ENCODE data around the gene POMT1. TPM values are rescaled to one million over a fixed set of nuclear protein-coding genes. Genes with fewer than 3 reads are reported as not detected.
"Not testable (repeated sequence)": the region's sequence is repeated elsewhere in the genome, so short reads cannot be mapped to it uniquely, and the experiment has no call there.

Gene POMT1
- total RNA-seq, 2 donors from 2014 or later, result 18.2 to 22.8 TPM

GRCh38 chr9:131487621-131488031, 15.1 kb upstream of the POMT1 start:
- intact Hi-C loops (cut with DNase I), result no loop called here
- DNase-seq (ENCODE audit: low spot score), result no peak

GRCh38 chr9:131490514-131490913, 12.2 kb upstream of the POMT1 start:
- intact Hi-C loops (cut with DNase I), result no loop called here
- DNase-seq (ENCODE audit: low spot score), result no peak

GRCh38 chr9:131491001-131491710, 11.6 kb upstream of the POMT1 start:
- DNase-seq (ENCODE audit: low spot score), result no peak
- intact Hi-C loops (cut with DNase I), result no loop called here

GRCh38 chr9:131492070-131492469, 10.6 kb upstream of the POMT1 start:
- no peak for DNase-seq (ENCODE audit: low spot score)
- intact Hi-C loops (cut with DNase I), result no loop called here

GRCh38 chr9:131494296-131494870, 8.3 kb upstream of the POMT1 start:
- DNase-seq (ENCODE audit: low spot score), result no peak
- intact Hi-C loops (cut with DNase I), result no loop called here

- no peak for DNase-seq (ENCODE audit: low spot score)
- intact Hi-C loops (cut with DNase I), result no loop called here
These were observed 6.9 kb upstream of the POMT1 start for GRCh38 chr9:131495785-131496184.

GRCh38 chr9:131496844-131497405, 5.8 kb upstream of the POMT1 start:
- DNase-seq (ENCODE audit: low spot score), result no peak
- intact Hi-C loops (cut with DNase I), result no loop called here

GRCh38 chr9:131499254-131499767, 3.4 kb upstream of the POMT1 start:
- no peak for DNase-seq (ENCODE audit: low spot score)
- intact Hi-C loops (cut with DNase I), result no loop called here

GRCh38 chr9:131500377-131500776, 2.3 kb upstream of the POMT1 start:
- DNase-seq (ENCODE audit: low spot score), result no peak
- intact Hi-C loops (cut with DNase I), result no loop called here

- DNase-seq (ENCODE audit: low spot score), result no peak
- intact Hi-C loops (cut with DNase I), result no loop called here
These were observed 1.7 kb upstream of the POMT1 start for GRCh38 chr9:131500939-131501541.

- DNase-seq (ENCODE audit: low spot score), result no peak
- intact Hi-C loops (cut with DNase I), result no loop called here
These were observed 1.1 kb downstream of the POMT1 start for GRCh38 chr9:131503626-131504465.

GRCh38 chr9:131505012-131505411, 2.3 kb downstream of the POMT1 start:
- DNase-seq (ENCODE audit: low spot score), result no peak
- intact Hi-C loops (cut with DNase I), result no loop called here

GRCh38 chr9:131511416-131511815, 8.7 kb downstream of the POMT1 start:
- intact Hi-C loops (cut with DNase I), result no loop called here
- DNase-seq (ENCODE audit: low spot score), result no peak

GRCh38 chr9:131511880-131512279, 9.2 kb downstream of the POMT1 start:
- intact Hi-C loops (cut with DNase I), result no loop called here
- DNase-seq (ENCODE audit: low spot score), result no peak

- no peak for DNase-seq (ENCODE audit: low spot score)
- intact Hi-C loops (cut with DNase I), result no loop called here
These were observed 10.5 kb downstream of the POMT1 start for GRCh38 chr9:131513177-131513576.

- intact Hi-C loops (cut with DNase I); DNase-seq (ENCODE audit: low spot score): not testable (repeated sequence)
These were observed 12.9 kb downstream of the POMT1 start for GRCh38 chr9:131515559-131516031.

GRCh38 chr9:131516100-131516499, 13.4 kb downstream of the POMT1 start:
- no peak for DNase-seq (ENCODE audit: low spot score)
- intact Hi-C loops (cut with DNase I), result no loop called here

- intact Hi-C loops (cut with DNase I), result no loop called here
- DNase-seq (ENCODE audit: low spot score), result no peak
These were observed 14.2 kb downstream of the POMT1 start for GRCh38 chr9:131516930-131517329.

GRCh38 chr9:131517761-131518190, 15.1 kb downstream of the POMT1 start:
- intact Hi-C loops (cut with DNase I), result no loop called here
- no peak for DNase-seq (ENCODE audit: low spot score)

Measured in posterior vena cava (tissue), 2 donors.